OCI-LY3 (cell line): ENCODE results near the gene TMEM140.

Experiments
- H2AFZ ChIP-seq: fragments of 200-600, 300-600 bp; shearing (Covaris generic); 2 replicates; pipeline ENCODE4 v1.6.0; 2014; ENCODE audit warnings: antibody characterized with exemption, low read depth, low read length
- H3K27ac ChIP-seq: fragments of 200-600, 300-600 bp; sonication (generic); 2 replicates; pipeline ENCODE4 v1.5.1; 2014; ENCODE audit warnings: mild to moderate bottlenecking, low read length, moderate library complexity, mixed read lengths
- H3K27me3 ChIP-seq: fragments of 200-600, 300-600 bp; sonication (generic); 2 replicates; pipeline ENCODE4 v1.6.1; 2014; ENCODE audit warnings: low read depth, low read length, mixed read lengths
- H3K36me3 ChIP-seq: fragments of 200-600, 300-600 bp; sonication (generic); replicated peaks from 2 replicates; pipeline ENCODE3; 2014; ENCODE audit warnings: low read depth, low read length, mixed read lengths
- H3K4me1 ChIP-seq: fragments of 300-600, 200-600 bp; sonication (generic); 2 replicates; pipeline ENCODE4 v1.6.1; 2014; ENCODE audit warnings: low read length, mixed read lengths
- H3K4me2 ChIP-seq: fragments of 200-600, 300-600 bp; sonication (generic); 2 replicates; pipeline ENCODE4 v1.6.1; 2014; ENCODE audit warnings: low read length, mixed read lengths
- H3K4me3 ChIP-seq: fragments of 300-600, 200-600 bp; sonication (generic); 2 replicates; pipeline ENCODE4 v1.5.1; 2014; ENCODE audit warnings: antibody characterized with exemption, mild to moderate bottlenecking, low read length, moderate library complexity
- H3K79me2 ChIP-seq: fragments of 300-600, 200-600 bp; shearing (Covaris generic); 2 replicates; pipeline ENCODE4 v1.6.1; 2014; ENCODE audit warnings: mild to moderate bottlenecking, low read length, mixed read lengths
- H3K9ac ChIP-seq: fragments of 300-600, 200-600 bp; shearing (Covaris generic); 2 replicates; pipeline ENCODE4 v1.6.0; 2014; ENCODE audit warnings: mild to moderate bottlenecking, low read length, moderate library complexity
- H3K9me3 ChIP-seq: fragments of 200-600, 300-600 bp; shearing (Covaris generic); 2 replicates; pipeline ENCODE4 v1.6.1; 2014; ENCODE audit warnings: low read length, mixed read lengths; ENCODE audit not compliant: insufficient read depth
- H4K20me1 ChIP-seq: fragments of 200-600, 300-600 bp; sonication (generic); 2 replicates; pipeline ENCODE4 v1.6.1; 2016; ENCODE audit warnings: low read length, mixed read lengths; ENCODE audit not compliant: insufficient read depth
- CTCF ChIP-seq: fragments of 200-600, 300-600 bp; sonication (generic); IDR thresholded peaks from 2 replicates; pipeline ENCODE4 v1.5.1; 2014; ENCODE audit warnings: antibody characterized with exemption, low read length, low read depth
- EZH2phosphoT487 ChIP-seq: fragments of 200-600 bp; shearing (Covaris generic); IDR thresholded peaks from 2 replicates; pipeline ENCODE4 v1.6.1; 2018; ENCODE audit warnings: antibody characterized with exemption, mixed run types, low read depth

Gene TMEM140

GRCh38 chr7:135158141-135158655, 10.3 kb downstream of the TMEM140 start:
- Histone ChIP-seq H3K27ac (no peak overlapping the region), H3K9me3 (peaks cover 27% of the 10 kb centered on the region; the same call in 1 of the 2 replicates), H3K9ac (no peak overlapping the region), H2AFZ (no peak overlapping the region), H3K4me1 (peaks cover 11% of the 10 kb centered on the region), H4K20me1 (no peaks in the 10 kb centered on the region), H3K4me2 (no peak overlapping the region), H3K27me3 (no peaks in the 10 kb centered on the region), H3K79me2 (no peaks in the 10 kb centered on the region), H3K4me3 (no peak overlapping the region), H3K36me3 (peaks cover 35% of the 10 kb centered on the region)
- TF ChIP-seq EZH2phosphoT487 (no peak), CTCF (no peak)

GRCh38 chr7:135158874-135159273, 11.0 kb downstream of the TMEM140 start:
- Histone ChIP-seq H3K9me3 (peaks cover 27% of the 10 kb centered on the region; the same call in 1 of the 2 replicates), H4K20me1 (no peaks in the 10 kb centered on the region), H3K4me2 (no peak overlapping the region), H3K27me3 (no peaks in the 10 kb centered on the region), H2AFZ (no peak overlapping the region), H3K4me3 (no peak overlapping the region), H3K27ac (no peak overlapping the region), H3K9ac (no peak overlapping the region), H3K36me3 (peaks cover 39% of the 10 kb centered on the region), H3K79me2 (no peaks in the 10 kb centered on the region), H3K4me1 (peaks cover 11% of the 10 kb centered on the region)
- TF ChIP-seq CTCF (no peak), EZH2phosphoT487 (no peak)

- Histone ChIP-seq H3K9me3 (peaks cover 24% of the 10 kb centered on the region; the same call in 1 of the 2 replicates), H3K36me3 (peaks cover 46% of the 10 kb centered on the region), H3K4me1 (peaks cover 11% of the 10 kb centered on the region), H3K27ac (no peak overlapping the region), H2AFZ (no peak overlapping the region), H4K20me1 (no peaks in the 10 kb centered on the region), H3K79me2 (no peaks in the 10 kb centered on the region), H3K27me3 (no peaks in the 10 kb centered on the region), H3K4me3 (no peak overlapping the region), H3K9ac (no peak overlapping the region), H3K4me2 (no peak overlapping the region)
- no peak for TF ChIP-seq EZH2phosphoT487
- no peak for TF ChIP-seq CTCF
Measured at GRCh38 chr7:135159359-135160085, 11.7 kb downstream of the TMEM140 start.

- TF ChIP-seq CTCF: no peak
- TF ChIP-seq EZH2phosphoT487: no peak
- no peak overlapping the region for H3K4me3 ChIP-seq
- H3K27ac ChIP-seq: no peak overlapping the region
- no peaks in the 10 kb centered on the region for H4K20me1 ChIP-seq
- peaks cover 23% of the 10 kb centered on the region; the same call in 1 of the 2 replicates for H3K9me3 ChIP-seq
- no peaks in the 10 kb centered on the region for H3K79me2 ChIP-seq
- H3K36me3 ChIP-seq: peaks cover 52% of the 10 kb centered on the region
- peaks cover 11% of the 10 kb centered on the region for H3K4me1 ChIP-seq
- H3K9ac ChIP-seq: no peak overlapping the region
- no peak overlapping the region; the same call in 1 of the 2 replicates for H3K4me2 ChIP-seq
- no peaks in the 10 kb centered on the region for H3K27me3 ChIP-seq
- no peak overlapping the region for H2AFZ ChIP-seq
Measured at GRCh38 chr7:135160098-135160857, 12.4 kb downstream of the TMEM140 start.
